Vagina (tissue), 2 donors: Measurements from ENCODE around the gene TOP2B. TPM values are rescaled to one million over a fixed set of nuclear protein-coding genes. Genes with fewer than 3 reads are reported as not detected.

Source experiments
- DNase-seq, 2 donors: peaks; one replicate each; pipeline ENCODE4 v3.0.0-alpha.2; 2017; ENCODE audit errors: extremely low spot score in 2 of 2
- H3K27ac ChIP-seq: fragments of 200-600 bp; sonication (generic); one replicate; pipeline ENCODE4 v1.5.1; 2019
- H3K27me3 ChIP-seq: fragments of 200-600 bp; sonication (generic); one replicate; pipeline ENCODE4 v1.5.1; 2019
- H3K36me3 ChIP-seq, 2 donors: fragments of 200-600 bp; sonication (generic); one replicate each; pipeline ENCODE4 v1.5.1; 2017 to 2019
- H3K4me1 ChIP-seq: fragments of 200-600 bp; sonication (generic); one replicate; pipeline ENCODE4 v1.5.1; 2019
- H3K4me3 ChIP-seq, 2 donors: fragments of 200-600 bp; sonication (generic); 1 replicate in 1 of 2; 2 replicates in 1 of 2; pipeline ENCODE4 v1.5.1; 2016 to 2019
- H3K9me3 ChIP-seq: fragments of 200-600 bp; sonication (generic); one replicate; pipeline ENCODE4 v1.5.1; 2019
- POLR2A ChIP-seq, 2 donors: fragments of 450-650 bp; IDR thresholded peaks; one replicate each; pipeline ENCODE4 v1.6.1; 2017; ENCODE audit warnings: antibody characterized with exemption in 2 of 2, mild to moderate bottlenecking in 2 of 2, moderate library complexity in 2 of 2
- POLR2AphosphoS5 ChIP-seq, 2 donors: sonication (generic); formaldehyde crosslinking; IDR thresholded peaks; one replicate each; pipeline ENCODE4 v1.9.0; 2017; ENCODE audit warnings: antibody characterized with exemption in 2 of 2, mild to moderate bottlenecking in 2 of 2, low read depth in 1 of 2; ENCODE audit not compliant: insufficient read depth in 1 of 2
- intact Hi-C: fragments of 100-400 bp; cut with DNase I; formaldehyde crosslinking; loops from one replicate; pipeline ENCODE4 v1.15.1; 2023
- total RNA-seq: library from RNA; depleted of rRNA; stranded (reverse); fragments of >200 nt; gene quantifications from one replicate; pipeline ENCODE4 v1.2.3, GENCODE V29; 2016
- TF ChIP-seq, protein P1 (sequence below), 3 experiments: fragments of 450-650 bp in 2 of 3; fragments of 200-600 bp in 1 of 3; sonication (generic) in 1 of 3; IDR thresholded peaks; one replicate each; pipeline ENCODE4 v1.5.1; 2017 to 2019; ENCODE audit warnings: antibody characterized with exemption in 3 of 3, mild to moderate bottlenecking in 2 of 3, moderate library complexity in 2 of 3

The TOP2B gene
- total RNA-seq, 1 donor from 2014 or later = 88.1 TPM

GRCh38 chr3:25683882-25684281, 19.2 kb upstream of the TOP2B start:
- TF ChIP-seq POLR2A (IDR thresholded peaks at IDR 0.05) = no peak
- TF ChIP-seq, protein P1, sequence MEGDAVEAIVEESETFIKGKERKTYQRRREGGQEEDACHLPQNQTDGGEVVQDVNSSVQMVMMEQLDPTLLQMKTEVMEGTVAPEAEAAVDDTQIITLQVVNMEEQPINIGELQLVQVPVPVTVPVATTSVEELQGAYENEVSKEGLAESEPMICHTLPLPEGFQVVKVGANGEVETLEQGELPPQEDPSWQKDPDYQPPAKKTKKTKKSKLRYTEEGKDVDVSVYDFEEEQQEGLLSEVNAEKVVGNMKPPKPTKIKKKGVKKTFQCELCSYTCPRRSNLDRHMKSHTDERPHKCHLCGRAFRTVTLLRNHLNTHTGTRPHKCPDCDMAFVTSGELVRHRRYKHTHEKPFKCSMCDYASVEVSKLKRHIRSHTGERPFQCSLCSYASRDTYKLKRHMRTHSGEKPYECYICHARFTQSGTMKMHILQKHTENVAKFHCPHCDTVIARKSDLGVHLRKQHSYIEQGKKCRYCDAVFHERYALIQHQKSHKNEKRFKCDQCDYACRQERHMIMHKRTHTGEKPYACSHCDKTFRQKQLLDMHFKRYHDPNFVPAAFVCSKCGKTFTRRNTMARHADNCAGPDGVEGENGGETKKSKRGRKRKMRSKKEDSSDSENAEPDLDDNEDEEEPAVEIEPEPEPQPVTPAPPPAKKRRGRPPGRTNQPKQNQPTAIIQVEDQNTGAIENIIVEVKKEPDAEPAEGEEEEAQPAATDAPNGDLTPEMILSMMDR (IDR thresholded peaks at IDR 0.05) = no peak
- no peak for TF ChIP-seq POLR2AphosphoS5 (IDR thresholded peaks at IDR 0.05; ENCODE audit: insufficient read depth in 1 of 2, low read depth in 1 of 2)
- H3K4me1 ChIP-seq = no peaks in the 10 kb centered on the region
- no peak overlapping the region for H3K27ac ChIP-seq
- no peaks in the 10 kb centered on the region for H3K27me3 ChIP-seq
- H3K9me3 ChIP-seq = no peaks in the 10 kb centered on the region
- no peaks in the 10 kb centered on the region for H3K36me3 ChIP-seq
- no peak overlapping the region for H3K4me3 ChIP-seq
- no peak for DNase-seq
- intact Hi-C loops = no loop called here

DNA sequence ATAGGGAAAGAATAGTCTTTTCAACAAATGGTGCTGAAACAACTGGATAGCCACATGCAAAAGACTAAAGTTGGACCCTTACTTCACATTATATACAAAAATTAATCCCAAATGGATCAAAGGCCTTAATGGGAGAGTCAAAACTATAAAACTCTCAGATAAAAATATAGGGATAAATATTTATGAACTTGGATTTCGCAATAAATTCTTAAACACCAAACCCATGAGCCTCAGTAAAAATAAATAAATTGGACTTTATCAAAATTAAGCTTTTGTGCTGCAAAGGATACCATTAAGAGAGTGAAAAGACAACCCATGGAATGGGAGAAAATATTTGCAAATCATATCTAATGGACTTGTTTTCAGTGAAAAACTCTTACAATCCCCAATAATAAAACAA, 18.7 kb upstream of the TOP2B start:
- TF ChIP-seq POLR2AphosphoS5 (IDR thresholded peaks at IDR 0.05; ENCODE audit: insufficient read depth in 1 of 2, low read depth in 1 of 2) (no peak), POLR2A (IDR thresholded peaks at IDR 0.05) (no peak)
- TF ChIP-seq, protein P1 (IDR thresholded peaks at IDR 0.05) = no peak
- H3K27me3 ChIP-seq = no peaks in the 10 kb centered on the region
- H3K36me3 ChIP-seq = no peaks in the 10 kb centered on the region
- H3K9me3 ChIP-seq = no peaks in the 10 kb centered on the region
- no peak overlapping the region for H3K27ac ChIP-seq
- DNase-seq = no peak
- no peaks in the 10 kb centered on the region for H3K4me1 ChIP-seq
- H3K4me3 ChIP-seq = no peak overlapping the region
- intact Hi-C loops = no loop called here

DNA sequence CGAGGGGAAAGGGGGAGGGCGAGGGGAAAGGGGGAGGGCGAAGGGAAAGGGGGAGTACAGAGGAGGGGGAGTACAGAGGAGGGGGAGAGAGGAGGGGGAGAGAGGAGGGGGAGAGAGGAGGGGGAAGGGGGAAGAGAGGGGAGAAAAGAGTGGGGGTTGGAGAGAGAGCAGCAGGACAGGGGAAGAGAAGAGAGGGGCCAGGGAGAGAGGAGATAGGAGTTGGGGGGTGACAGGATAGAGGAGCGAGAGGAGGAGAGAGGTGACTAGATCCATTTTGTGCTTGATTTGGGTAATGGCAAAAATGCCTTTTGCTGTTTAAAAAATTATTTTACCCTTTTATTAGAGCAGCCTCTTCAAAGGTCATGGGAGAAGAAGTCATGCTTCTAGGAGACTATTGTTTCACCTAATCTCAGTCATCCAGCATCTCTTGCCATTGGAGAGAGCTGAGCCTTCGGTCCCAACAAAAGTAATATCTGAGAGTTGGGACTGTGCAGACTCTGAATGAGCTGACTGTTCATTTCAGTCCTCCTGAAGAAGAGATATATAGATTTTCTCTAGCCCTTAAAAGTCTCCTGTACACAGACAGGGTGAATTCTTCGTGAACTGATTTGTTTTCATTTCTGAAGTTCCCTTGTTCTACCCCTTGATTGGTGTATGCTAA, 15.1 kb upstream of the TOP2B start:
- Histone ChIP-seq H3K4me1 (no peaks in the 10 kb centered on the region), H3K27me3 (no peaks in the 10 kb centered on the region), H3K36me3 (no peaks in the 10 kb centered on the region), H3K27ac (no peak overlapping the region), H3K4me3 (no peak overlapping the region), H3K9me3 (no peaks in the 10 kb centered on the region)
- intact Hi-C loops = no loop called here
- TF ChIP-seq POLR2A (IDR thresholded peaks at IDR 0.05) (no peak), POLR2AphosphoS5 (IDR thresholded peaks at IDR 0.05; ENCODE audit: insufficient read depth in 1 of 2, low read depth in 1 of 2) (no peak)
- TF ChIP-seq, protein P1 (IDR thresholded peaks at IDR 0.05) = no peak
- no peak for DNase-seq

DNA sequence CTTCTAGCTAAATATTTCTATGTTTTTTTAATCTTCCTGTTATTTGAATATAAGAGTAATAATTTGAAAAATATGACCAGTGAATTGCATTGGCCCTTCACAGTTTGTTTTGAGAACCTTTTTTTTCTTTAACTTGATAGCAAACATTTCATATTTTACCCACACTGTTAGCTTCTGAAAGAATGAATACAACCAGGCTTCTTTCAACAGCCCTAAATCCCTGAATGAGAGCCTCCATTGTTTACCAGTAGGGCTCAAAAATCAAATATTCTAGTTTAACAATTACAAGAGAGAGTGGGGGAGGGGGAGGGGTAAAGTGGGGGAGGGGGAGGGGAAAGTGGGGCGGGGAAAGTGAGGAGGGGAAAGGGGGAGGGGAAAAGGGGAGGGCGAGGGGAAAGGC, 14.5 kb upstream of the TOP2B start:
- no peaks in the 10 kb centered on the region for H3K27me3 ChIP-seq
- intact Hi-C loops = no loop called here
- no peaks in the 10 kb centered on the region for H3K9me3 ChIP-seq
- no peak overlapping the region for H3K27ac ChIP-seq
- no peak overlapping the region for H3K4me3 ChIP-seq
- TF ChIP-seq POLR2A (IDR thresholded peaks at IDR 0.05) = no peak
- no peak for TF ChIP-seq POLR2AphosphoS5 (IDR thresholded peaks at IDR 0.05; ENCODE audit: insufficient read depth in 1 of 2, low read depth in 1 of 2)
- TF ChIP-seq, protein P1 (IDR thresholded peaks at IDR 0.05) = no peak
- no peaks in the 10 kb centered on the region for H3K4me1 ChIP-seq
- DNase-seq = no peak
- no peaks in the 10 kb centered on the region for H3K36me3 ChIP-seq

DNA sequence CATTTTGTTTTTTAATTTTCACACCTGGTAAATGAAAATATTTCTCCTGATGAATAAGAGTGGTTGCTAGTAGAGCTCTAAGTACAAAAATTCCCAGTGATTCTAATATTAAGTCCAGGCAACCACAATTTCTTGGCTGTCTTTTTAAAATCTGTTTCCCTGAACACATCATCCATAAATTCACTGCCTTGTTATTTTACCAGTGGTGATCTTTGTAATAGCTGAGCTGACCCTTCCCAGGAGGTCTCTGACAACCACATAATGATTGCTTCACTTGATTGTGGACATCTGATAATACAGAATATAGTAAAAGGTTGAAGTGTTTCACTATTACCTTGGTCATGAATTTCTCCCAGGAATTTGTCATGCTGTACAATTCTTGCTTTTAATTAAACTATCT, 13.9 kb upstream of the TOP2B start:
- intact Hi-C loops = no loop called here
- no peak for DNase-seq
- H3K4me3 ChIP-seq = no peak overlapping the region

More for the DNA sequence above, 13.9 kb upstream of the TOP2B start:
- Histone ChIP-seq H3K4me1 (no peaks in the 10 kb centered on the region), H3K36me3 (no peaks in the 10 kb centered on the region), H3K9me3 (no peaks in the 10 kb centered on the region), H3K27me3 (no peaks in the 10 kb centered on the region), H3K27ac (no peak overlapping the region)
- TF ChIP-seq POLR2AphosphoS5 (IDR thresholded peaks at IDR 0.05; ENCODE audit: insufficient read depth in 1 of 2, low read depth in 1 of 2) = no peak
- TF ChIP-seq, protein P1 (IDR thresholded peaks at IDR 0.05) = no peak
